Panc1 (cell line): ENCODE data around the gene GLB1L3. TPM values are rescaled to one million over a fixed set of nuclear protein-coding genes. Genes with fewer than 3 reads are reported as not detected.

Source experiments
- ATAC-seq: fragments of 200-7000 bp; cut with Tn5 transposase; 2 replicates; pipeline ENCODE4 v1.9.1; 2020; ENCODE audit warnings: mild to moderate bottlenecking, moderate library complexity
- BruUV-seq: library from RNA; stranded (reverse); fragments of 400-500 nt; replicated peaks from 2 replicates; lab custom pipeline; 2021; lab: Mats Ljungman, UMichigan
- CTCF ChIA-PET: fragments of 300-600 bp; sonication (Branson Sonifier 250); formaldehyde crosslinking; loops from one replicate; lab custom pipeline; 2022; ENCODE audit warnings: antibody characterized with exemption; lab: Charles Lee
- POLR2A ChIA-PET: fragments of 300-600 bp; sonication (Branson Sonifier 250); formaldehyde crosslinking; loops from one replicate; lab custom pipeline; 2022; ENCODE audit warnings: antibody characterized with exemption; lab: Charles Lee
- DNase-seq: peaks from one replicate; pipeline ENCODE4 v3.0.0-alpha.2; 2010; ENCODE audit warnings: low read depth, low spot score
- H3K27ac ChIP-seq: 2 replicates; pipeline ENCODE4 v1.5.1; 2011; ENCODE audit warnings: mild to moderate bottlenecking, low read length, inconsistent platforms
- H3K27me3 ChIP-seq: fragments of 200-500 bp; sonication (Bioruptor generic); 2 replicates; pipeline ENCODE4 v1.6.0; 2014; ENCODE audit warnings: low read length, inconsistent platforms; ENCODE audit not compliant: control insufficient read depth, insufficient read depth
- H3K36me3 ChIP-seq: fragments of 200-500 bp; sonication (Bioruptor generic); 2 replicates; pipeline ENCODE4 v1.5.1; 2014; ENCODE audit warnings: inconsistent platforms, mild to moderate bottlenecking, low read length, moderate library complexity; ENCODE audit not compliant: control insufficient read depth, insufficient read depth
- H3K4me1 ChIP-seq: 2 replicates; pipeline ENCODE4 v1.5.1; 2011; ENCODE audit warnings: inconsistent platforms, mild to moderate bottlenecking, low read length, moderate library complexity; ENCODE audit not compliant: control insufficient read depth, insufficient read depth
- H3K4me3 ChIP-seq, 2 experiments: 2 replicates each; pipeline ENCODE4 v1.5.1; 2011 to 2012; ENCODE audit warnings: low read depth in 2 of 2, low read length in 2 of 2, mild to moderate bottlenecking in 2 of 2, inconsistent platforms in 1 of 2, moderate library complexity in 1 of 2
- H3K9me3 ChIP-seq: fragments of 200-500 bp; sonication (Bioruptor generic); 2 replicates; pipeline ENCODE4 v1.5.1; 2014; ENCODE audit warnings: low read depth, mild to moderate bottlenecking, inconsistent platforms, low read length, moderate library complexity; ENCODE audit not compliant: control insufficient read depth, insufficient read depth
- CTCF ChIP-seq: fragments of 450-650 bp; IDR thresholded peaks from 2 replicates; pipeline ENCODE4 v1.5.1; 2017; ENCODE audit warnings: mild to moderate bottlenecking
- POLR2AphosphoS5 ChIP-seq: IDR thresholded peaks from 2 replicates; pipeline ENCODE4 v1.6.1; 2012; ENCODE audit warnings: mild to moderate bottlenecking, low read depth, low read length, moderate library complexity
- SIN3A ChIP-seq: IDR thresholded peaks from 2 replicates; pipeline ENCODE4 v1.6.1; 2012; ENCODE audit warnings: low read depth, mild to moderate bottlenecking, low read length, moderate library complexity, borderline replicate concordance; ENCODE audit not compliant: insufficient read depth
- TCF7L2 ChIP-seq: IDR thresholded peaks from 2 replicates; pipeline ENCODE4 v1.6.1; 2011; ENCODE audit warnings: mild to moderate bottlenecking, low read depth, low read length, inconsistent platforms
- in situ Hi-C: cut with HindIII; loops from 2 replicates; pipeline ENCODE4 v1.10.0; 2016; ENCODE audit warnings: low sequenced_read_pairs, low pct_unique_long_range_greater_than_20kb
- intact Hi-C: fragments of 100-400 bp; cut with micrococcal nuclease; formaldehyde crosslinking; loops from one replicate; pipeline ENCODE4 v1.10.0; 2022; ENCODE audit not compliant: unreplicated experiment
- total RNA-seq: library from RNA; stranded (reverse); gene quantifications from one replicate; pipeline ENCODE4 v1.2.1, GENCODE V29; 2021; ENCODE audit not compliant: unreplicated experiment
- TF ChIP-seq, protein P1 (sequence below), 2 experiments: IDR thresholded peaks; 2 replicates each; pipeline ENCODE4 v1.6.1; 2011 to 2012; ENCODE audit warnings: low read depth in 2 of 2, control low read depth in 1 of 2, low read length in 1 of 2, mild to moderate bottlenecking in 1 of 2, moderate library complexity in 1 of 2; ENCODE audit not compliant: insufficient read depth in 1 of 2

GLB1L3 gene
- total RNA-seq, 1 experiment from 2014 or later, result not detected

DNA sequence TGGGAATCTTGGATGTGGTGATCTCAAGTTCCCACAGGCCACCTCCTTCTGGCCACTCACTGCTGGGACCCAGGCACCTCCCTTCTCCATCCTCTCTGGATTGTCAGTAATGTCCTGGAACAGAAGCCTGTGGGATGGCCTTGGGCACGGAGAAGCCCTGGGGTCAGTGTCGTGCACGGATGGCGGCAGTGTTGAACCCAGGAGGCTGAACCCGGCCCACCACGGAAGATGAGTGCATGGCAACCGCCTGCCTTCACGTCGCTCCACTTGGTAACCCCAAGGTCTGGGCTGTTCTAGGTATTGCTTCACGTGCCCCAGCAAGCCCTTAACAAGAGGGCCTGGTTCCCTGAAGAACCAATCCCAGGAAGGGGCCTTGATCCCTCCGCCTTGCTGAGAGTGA is 30.1 kb upstream of the GLB1L3 start:
- no TSS peak for BruUV-seq
- Histone ChIP-seq H3K4me1 (no peaks in the 10 kb centered on the region), H3K27me3 (no peaks in the 10 kb centered on the region), H3K9me3 (no peaks in the 10 kb centered on the region), H3K27ac (no peak overlapping the region), H3K36me3 (no peaks in the 10 kb centered on the region; the same call in 1 of the 2 replicates), H3K4me3 (no peak overlapping the region)
- POLR2A ChIA-PET, result no interaction called here
- CTCF ChIA-PET, result no interaction called here
- no peak for ATAC-seq
- TF ChIP-seq TCF7L2, result no peak
- no peak for TF ChIP-seq CTCF
- TF ChIP-seq, protein P1, sequence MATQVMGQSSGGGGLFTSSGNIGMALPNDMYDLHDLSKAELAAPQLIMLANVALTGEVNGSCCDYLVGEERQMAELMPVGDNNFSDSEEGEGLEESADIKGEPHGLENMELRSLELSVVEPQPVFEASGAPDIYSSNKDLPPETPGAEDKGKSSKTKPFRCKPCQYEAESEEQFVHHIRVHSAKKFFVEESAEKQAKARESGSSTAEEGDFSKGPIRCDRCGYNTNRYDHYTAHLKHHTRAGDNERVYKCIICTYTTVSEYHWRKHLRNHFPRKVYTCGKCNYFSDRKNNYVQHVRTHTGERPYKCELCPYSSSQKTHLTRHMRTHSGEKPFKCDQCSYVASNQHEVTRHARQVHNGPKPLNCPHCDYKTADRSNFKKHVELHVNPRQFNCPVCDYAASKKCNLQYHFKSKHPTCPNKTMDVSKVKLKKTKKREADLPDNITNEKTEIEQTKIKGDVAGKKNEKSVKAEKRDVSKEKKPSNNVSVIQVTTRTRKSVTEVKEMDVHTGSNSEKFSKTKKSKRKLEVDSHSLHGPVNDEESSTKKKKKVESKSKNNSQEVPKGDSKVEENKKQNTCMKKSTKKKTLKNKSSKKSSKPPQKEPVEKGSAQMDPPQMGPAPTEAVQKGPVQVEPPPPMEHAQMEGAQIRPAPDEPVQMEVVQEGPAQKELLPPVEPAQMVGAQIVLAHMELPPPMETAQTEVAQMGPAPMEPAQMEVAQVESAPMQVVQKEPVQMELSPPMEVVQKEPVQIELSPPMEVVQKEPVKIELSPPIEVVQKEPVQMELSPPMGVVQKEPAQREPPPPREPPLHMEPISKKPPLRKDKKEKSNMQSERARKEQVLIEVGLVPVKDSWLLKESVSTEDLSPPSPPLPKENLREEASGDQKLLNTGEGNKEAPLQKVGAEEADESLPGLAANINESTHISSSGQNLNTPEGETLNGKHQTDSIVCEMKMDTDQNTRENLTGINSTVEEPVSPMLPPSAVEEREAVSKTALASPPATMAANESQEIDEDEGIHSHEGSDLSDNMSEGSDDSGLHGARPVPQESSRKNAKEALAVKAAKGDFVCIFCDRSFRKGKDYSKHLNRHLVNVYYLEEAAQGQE (IDR thresholded peaks at IDR 0.05; ENCODE audit: insufficient read depth in 1 of 2, low read depth in 2 of 2, low read length in 1 of 2), result no peak
- no peak for TF ChIP-seq POLR2AphosphoS5
- TF ChIP-seq SIN3A, result no peak
- in situ Hi-C loops, result no loop called here
- no peak for DNase-seq
- intact Hi-C loops, result no loop called here

DNA sequence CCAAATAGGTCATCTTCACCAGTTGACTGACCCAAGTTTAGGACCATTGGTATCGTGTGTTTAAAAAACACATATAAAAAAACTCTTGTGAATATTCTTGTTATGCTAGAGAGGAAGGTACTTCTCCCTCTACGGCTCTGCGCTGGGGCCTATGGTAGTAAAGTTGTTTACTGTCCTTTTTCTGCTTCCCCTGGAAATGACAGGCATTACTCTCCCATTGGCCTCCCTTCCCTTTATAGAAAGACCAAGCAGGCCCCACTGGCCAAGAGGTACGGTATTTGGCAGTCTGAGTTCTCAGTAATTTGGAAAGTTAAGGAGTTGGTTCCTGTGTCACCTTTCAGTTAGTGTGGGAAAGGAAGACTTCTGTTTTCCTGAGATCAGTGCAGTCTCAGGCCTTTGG is 29.5 kb upstream of the GLB1L3 start:
- no TSS peak for BruUV-seq
- Histone ChIP-seq H3K9me3 (no peaks in the 10 kb centered on the region), H3K27me3 (no peaks in the 10 kb centered on the region), H3K36me3 (no peaks in the 10 kb centered on the region; the same call in 1 of the 2 replicates), H3K4me3 (no peak overlapping the region), H3K4me1 (no peaks in the 10 kb centered on the region; the same call in 1 of the 2 replicates), H3K27ac (no peak overlapping the region)
- CTCF ChIA-PET, result no interaction called here
- in situ Hi-C loops, result no loop called here
- POLR2A ChIA-PET, result no interaction called here
- TF ChIP-seq CTCF (no peak), SIN3A (no peak), TCF7L2 (no peak), POLR2AphosphoS5 (no peak)
- TF ChIP-seq, protein P1 (IDR thresholded peaks at IDR 0.05; ENCODE audit: insufficient read depth in 1 of 2, low read depth in 2 of 2, low read length in 1 of 2), result no peak
- no peak for ATAC-seq
- intact Hi-C loops, result no loop called here
- DNase-seq, result no peak
